ENCODE results near the gene CAPS. TPM values are rescaled to one million over a fixed set of nuclear protein-coding genes. Genes with fewer than 3 reads are reported as not detected.

The CAPS gene
- total RNA-seq, 2 donors from 2014 or later = 6.6 to 6.7 TPM

- 94 to 100% methylated on average over 1 to 3 of the region's 3 CpGs for WGBS, 2 experiments (ENCODE audit: insufficient coverage in 1 of 2, insufficient read length in 1 of 2)
- Histone ChIP-seq H3K4me3 (ENCODE audit: low read length) (no peak overlapping the region), H3K27me3 (ENCODE audit: control insufficient read depth, insufficient read depth, low read length, poor library complexity, severe bottlenecking) (no peaks in the 10 kb centered on the region), H3K4me1 (ENCODE audit: control insufficient read depth, insufficient read depth, low read length) (peaks cover 16% of the 10 kb centered on the region), H3K9ac (ENCODE audit: extremely low read depth, low read length, poor library complexity, severe bottlenecking) (no peak overlapping the region), H3K36me3 (ENCODE audit: control insufficient read depth, insufficient read depth, low read length) (peaks cover 5% of the 10 kb centered on the region), H3K27ac (ENCODE audit: low read depth, low read length) (no peak overlapping the region), H3K9me3 (ENCODE audit: control insufficient read depth, low read length) (no peaks in the 10 kb centered on the region)
- Mint-ChIP-seq H3K27ac (no peak overlapping the region), H3K9me3 (no peaks in the 10 kb centered on the region), H3K4me3 (no peak overlapping the region), H3K27me3 (ENCODE audit: insufficient read depth) (no peaks in the 10 kb centered on the region), H3K36me3 (ENCODE audit: low read depth) (no peaks in the 10 kb centered on the region), H3K4me1 (peaks cover 75% of the 10 kb centered on the region)
- no peak for DNase-seq
- no peak for TF ChIP-seq CTCF (conservative IDR thresholded peaks at IDR 0.05)
Observed at GRCh38 chr19:5956323-5956722, 42.3 kb downstream of the CAPS start.

DNA sequence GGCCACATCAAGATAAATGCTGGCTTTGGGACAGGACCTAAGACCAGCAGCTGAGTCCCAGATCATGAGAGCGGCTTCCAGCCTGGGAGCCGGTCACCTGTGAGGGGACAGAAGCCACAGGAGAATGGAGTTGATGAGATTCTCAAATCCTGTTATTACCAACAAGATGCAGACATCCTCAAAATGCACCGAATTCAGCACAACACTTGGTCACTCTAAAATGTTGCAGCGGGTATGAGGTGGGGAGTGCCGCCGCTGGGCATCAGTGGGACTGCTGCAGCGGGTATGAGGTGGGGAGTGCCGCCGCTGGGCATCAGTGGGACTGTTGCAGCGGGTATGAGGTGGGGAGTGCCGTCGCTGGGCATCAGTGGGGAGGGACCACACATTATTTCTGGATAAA is 42.7 kb downstream of the CAPS start:
- Histone ChIP-seq H3K27ac (ENCODE audit: low read depth, low read length) (no peak overlapping the region), H3K4me3 (ENCODE audit: low read length) (no peak overlapping the region), H3K27me3 (ENCODE audit: control insufficient read depth, insufficient read depth, low read length, poor library complexity, severe bottlenecking) (no peaks in the 10 kb centered on the region), H3K4me1 (ENCODE audit: control insufficient read depth, insufficient read depth, low read length) (peaks cover 13% of the 10 kb centered on the region), H3K9ac (ENCODE audit: extremely low read depth, low read length, poor library complexity, severe bottlenecking) (no peak overlapping the region), H3K9me3 (ENCODE audit: control insufficient read depth, low read length) (no peaks in the 10 kb centered on the region), H3K36me3 (ENCODE audit: control insufficient read depth, insufficient read depth, low read length) (peaks cover 5% of the 10 kb centered on the region)
- no peak for DNase-seq
- H3K27me3 Mint-ChIP-seq (ENCODE audit: insufficient read depth) = no peaks in the 10 kb centered on the region
- no peak overlapping the region for H3K4me3 Mint-ChIP-seq
- no peak for TF ChIP-seq CTCF (conservative IDR thresholded peaks at IDR 0.05)
- no peaks in the 10 kb centered on the region for H3K36me3 Mint-ChIP-seq (ENCODE audit: low read depth)
- H3K27ac Mint-ChIP-seq = no peak overlapping the region
- peaks cover 73% of the 10 kb centered on the region for H3K4me1 Mint-ChIP-seq
- 94 to 95% methylated on average over 9 to 12 of the region's 12 CpGs for WGBS, 2 experiments (ENCODE audit: insufficient coverage in 1 of 2, insufficient read length in 1 of 2)
- no peaks in the 10 kb centered on the region for H3K9me3 Mint-ChIP-seq

DNA sequence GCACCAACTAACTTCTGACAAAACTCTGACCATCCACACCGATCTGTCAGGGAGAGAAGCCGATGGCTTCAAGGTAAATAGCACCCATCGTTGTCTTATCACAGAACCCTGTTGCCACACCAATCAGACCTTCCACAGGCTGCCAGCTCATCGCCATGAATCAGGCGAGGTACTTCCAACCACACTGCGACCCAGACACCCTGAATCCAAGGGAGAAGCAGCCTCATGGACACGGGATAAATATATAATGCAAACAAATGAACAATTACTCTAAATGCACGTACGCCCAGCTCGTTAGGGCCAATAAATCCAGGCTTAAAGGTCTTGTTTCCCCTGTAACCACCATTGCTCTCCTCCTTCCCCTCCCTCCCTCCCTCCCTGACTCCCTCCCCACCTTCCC is 43.1 kb downstream of the CAPS start:
- peaks cover 73% of the 10 kb centered on the region for H3K4me1 Mint-ChIP-seq
- Histone ChIP-seq H3K36me3 (ENCODE audit: control insufficient read depth, insufficient read depth, low read length) (peaks cover 5% of the 10 kb centered on the region), H3K27ac (ENCODE audit: low read depth, low read length) (no peak overlapping the region), H3K27me3 (ENCODE audit: control insufficient read depth, insufficient read depth, low read length, poor library complexity, severe bottlenecking) (no peaks in the 10 kb centered on the region), H3K4me1 (ENCODE audit: control insufficient read depth, insufficient read depth, low read length) (peaks cover 10% of the 10 kb centered on the region), H3K9ac (ENCODE audit: extremely low read depth, low read length, poor library complexity, severe bottlenecking) (no peak overlapping the region), H3K9me3 (ENCODE audit: control insufficient read depth, low read length) (no peaks in the 10 kb centered on the region), H3K4me3 (ENCODE audit: low read length) (no peak overlapping the region)
- TF ChIP-seq CTCF (conservative IDR thresholded peaks at IDR 0.05) = no peak
- no peaks in the 10 kb centered on the region for H3K36me3 Mint-ChIP-seq (ENCODE audit: low read depth)
- no peak overlapping the region for H3K4me3 Mint-ChIP-seq
- WGBS, 2 experiments (ENCODE audit: insufficient coverage in 1 of 2, insufficient read length in 1 of 2) = 89 to 92% methylated on average over 6 to 10 of the region's 10 CpGs
- DNase-seq = no peak
- no peak overlapping the region for H3K27ac Mint-ChIP-seq
- no peaks in the 10 kb centered on the region for H3K27me3 Mint-ChIP-seq (ENCODE audit: insufficient read depth)
- no peaks in the 10 kb centered on the region for H3K9me3 Mint-ChIP-seq
